Kidney capillary endothelial cell (primary cell): ENCODE data around the gene MCOLN2.

Experiments used
- DNase-seq: peaks from one replicate; pipeline ENCODE4 v3.0.0-alpha.2; 2018; ENCODE audit warnings: low spot score

Gene MCOLN2

DNA sequence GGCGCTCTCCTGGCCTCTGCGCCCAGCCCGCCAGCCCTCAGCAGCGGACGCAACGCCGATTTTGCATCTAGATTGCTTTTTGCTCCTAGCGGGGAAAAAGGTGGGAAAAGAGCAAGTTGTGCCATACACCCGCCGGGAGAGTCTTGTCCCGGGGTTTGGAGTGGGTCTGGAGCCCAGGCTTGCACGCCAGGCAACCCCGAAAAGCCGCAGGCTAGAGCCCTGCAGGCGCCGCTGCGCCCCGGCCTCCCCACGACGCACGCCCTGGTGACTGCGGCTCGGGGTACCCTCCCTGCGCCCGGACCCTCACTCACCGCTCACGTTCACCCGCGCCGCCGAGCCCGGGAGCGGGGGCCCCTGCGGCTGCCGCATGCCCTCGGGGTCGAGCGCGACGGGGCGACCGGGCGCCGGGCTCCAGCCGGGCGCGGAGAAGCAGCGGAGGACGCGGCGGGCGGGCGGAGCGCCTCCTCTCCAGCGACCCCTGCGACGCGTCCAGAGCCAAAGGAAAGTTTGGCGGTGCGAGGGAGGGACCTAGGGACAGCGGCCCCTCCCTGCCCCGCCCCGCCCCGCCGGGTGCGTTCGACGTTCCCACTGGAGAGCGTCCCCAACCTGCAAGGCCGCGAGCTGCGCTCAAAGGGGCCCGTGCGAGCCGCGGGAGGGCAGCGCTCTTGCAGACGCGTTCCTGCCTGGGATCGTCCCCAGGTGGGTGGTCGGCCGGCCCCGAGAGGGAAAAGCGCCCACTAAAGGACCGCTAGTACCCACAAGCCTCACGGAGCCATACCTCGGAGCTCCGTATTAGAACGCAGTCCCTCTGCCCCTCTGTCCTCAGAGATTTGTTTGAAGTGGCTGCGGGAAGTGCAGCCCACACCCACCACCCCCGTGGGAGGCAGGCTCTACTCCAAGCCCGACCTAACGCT is 104.0 kb downstream of the MCOLN2 start, which contains the start of gene LPAR3:
Gene LPAR3, minus strand, starts transcription at position 502 of the 914 bp plus-strand sequence. CDS start 27,086 bp downstream, outside the sequence.
- no peak for DNase-seq

DNA sequence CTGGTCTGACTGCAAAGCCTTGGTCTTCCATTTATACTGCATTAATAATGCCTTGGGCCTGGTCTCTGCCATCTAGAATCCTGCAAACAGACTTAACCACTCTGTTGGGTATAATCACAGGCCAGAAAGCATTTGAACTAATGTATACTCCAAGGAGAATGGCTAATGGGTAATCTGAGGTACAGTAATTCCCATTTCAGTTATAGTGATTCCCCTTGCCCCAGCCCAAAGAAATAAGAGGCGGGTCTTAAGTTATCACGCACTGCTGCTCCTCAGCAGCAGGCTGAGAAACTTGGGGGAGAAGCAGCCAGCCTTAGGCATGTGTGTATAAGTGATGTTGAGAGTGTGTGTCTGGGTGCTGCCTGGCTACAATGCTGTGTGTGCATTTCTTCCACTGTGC is 106.3 kb downstream of the MCOLN2 start:
- DNase-seq, result no peak

- no peak for DNase-seq
Measured at GRCh38 chr1:84889437-84889836, 107.5 kb downstream of the MCOLN2 start.

DNA sequence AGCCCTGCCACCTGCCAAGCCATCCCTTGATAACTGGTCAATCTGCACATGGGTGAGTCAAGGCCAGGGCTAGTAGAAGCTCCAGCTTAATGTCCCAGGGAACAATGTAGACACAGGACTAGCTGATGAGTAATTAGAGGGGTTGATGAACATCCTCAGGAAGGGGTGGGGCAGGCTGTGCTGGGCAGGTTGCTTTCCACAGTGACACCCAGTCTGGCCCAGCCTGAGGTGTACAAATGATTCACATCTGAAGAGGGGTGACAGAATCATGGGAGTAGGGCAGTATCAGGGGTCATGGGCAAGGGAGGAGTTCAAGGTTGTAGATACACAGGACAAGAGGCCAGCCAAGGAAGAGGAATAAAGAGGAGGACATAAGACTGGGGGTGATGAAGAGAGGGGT is 108.2 kb downstream of the MCOLN2 start:
- no peak for DNase-seq

DNA sequence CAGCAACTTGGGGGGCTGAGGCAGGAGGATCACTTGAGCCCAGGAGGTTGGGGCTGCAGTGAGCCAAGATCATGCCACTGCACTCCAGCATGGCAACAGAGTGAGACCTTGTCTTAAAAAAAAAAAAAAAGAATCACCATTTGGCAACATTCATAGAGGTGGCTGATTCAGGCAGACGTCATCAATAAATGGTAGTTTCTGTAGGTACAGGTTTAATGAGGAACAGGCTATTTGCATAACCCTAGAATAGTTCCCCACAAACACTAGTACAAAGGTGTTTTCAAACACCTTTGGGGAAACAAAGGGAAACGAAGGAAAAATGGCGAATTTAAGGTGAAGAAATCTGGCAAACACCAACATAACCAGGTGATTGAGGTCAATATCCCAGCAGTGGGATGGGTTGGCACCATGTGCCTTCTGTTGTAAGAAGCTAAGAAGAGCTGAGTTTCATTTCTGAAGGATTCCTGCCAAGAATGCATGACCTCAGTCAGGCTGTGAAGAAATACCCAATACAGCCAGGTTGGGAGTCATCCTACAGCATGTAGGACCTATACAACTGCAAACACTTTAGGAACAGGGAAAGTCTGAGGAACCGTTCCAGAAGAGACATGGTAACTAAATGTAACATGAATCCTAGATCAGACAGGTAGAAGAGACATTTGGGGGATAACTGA is 109.5 kb downstream of the MCOLN2 start:
- no peak for DNase-seq

GRCh38 chr1:84885469-84885868 is 111.4 kb downstream of the MCOLN2 start:
- no peak for DNase-seq

- no peak for DNase-seq
Measured at GRCh38 chr1:84884671-84885389, 112.1 kb downstream of the MCOLN2 start.

GRCh38 chr1:84883286-84883685 is 113.6 kb downstream of the MCOLN2 start:
- DNase-seq, result no peak

DNA sequence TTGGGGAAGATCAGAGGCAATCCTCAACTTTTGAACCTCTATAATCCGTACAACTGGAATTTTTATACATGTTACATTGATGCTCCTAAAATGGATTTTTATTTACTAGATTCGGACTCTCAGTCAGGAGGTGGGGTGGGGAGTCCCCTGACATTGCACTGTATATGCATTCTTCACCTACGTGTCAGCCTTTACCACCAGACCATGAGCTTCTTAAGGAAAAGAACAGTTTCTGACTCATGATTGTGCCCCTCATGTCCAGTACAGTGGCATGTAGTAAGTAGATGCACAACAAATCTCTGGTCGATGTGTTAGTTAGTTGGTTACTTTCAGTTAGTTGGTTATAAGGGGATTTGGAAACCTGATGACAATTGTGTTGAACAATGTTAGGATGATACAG is 119.3 kb downstream of the MCOLN2 start:
- no peak for DNase-seq

GRCh38 chr1:84876353-84876752 is 120.6 kb downstream of the MCOLN2 start:
- no peak for DNase-seq
